ENCODE measurements around the gene CALHM5. TPM values are rescaled to one million over a fixed set of nuclear protein-coding genes. Genes with fewer than 3 reads are reported as not detected.
"Not testable (repeated sequence)": the region's sequence is repeated elsewhere in the genome, so short reads cannot be mapped to it uniquely, and the experiment has no call there.

The CALHM5 gene
- total and polyA plus RNA-seq, 2 of the 4 experiments (the other 2 are of a cell fraction), result 3.3 to 10.8 TPM

- H3K27me3 ChIP-seq (ENCODE audit: control insufficient read depth, insufficient read depth, low read length); H3K18ac ChIP-seq (ENCODE audit: low read depth, low read length); H3K4me2 ChIP-seq (ENCODE audit: low read depth, low read length); POLR2A ChIA-PET (ENCODE audit: unreplicated experiment); H3K27ac ChIP-seq (ENCODE audit: insufficient read depth, low read length); H3K4me3 ChIP-seq (ENCODE audit: insufficient read depth, low read depth, low read length); H2BK15ac ChIP-seq (ENCODE audit: low read depth, low read length); H3K56ac ChIP-seq (ENCODE audit: extremely low read depth, insufficient read depth, low read length); H2BK120ac ChIP-seq (ENCODE audit: low read depth, low read length); H2AK5ac ChIP-seq (ENCODE audit: low read depth, low read length); in situ Hi-C loops (cut with MboI; ENCODE audit: low sequenced_read_pairs); H3K36me3 ChIP-seq (ENCODE audit: control insufficient read depth, insufficient read depth, low read length); intact Hi-C loops (cut with micrococcal nuclease); ATAC-seq (ENCODE audit: low read depth); H4K20me1 ChIP-seq (ENCODE audit: insufficient read depth, low read length); H2AK9ac ChIP-seq (replicated peaks; ENCODE audit: low read depth, low read length, poor library complexity); H3K4ac ChIP-seq (ENCODE audit: low read depth, low read length); H3K4me1 ChIP-seq (ENCODE audit: control insufficient read depth, insufficient read depth, low read length); dilution Hi-C loops (cut with HindIII; ENCODE audit: low sequenced_read_pairs, unreplicated experiment); H3K9ac ChIP-seq (ENCODE audit: low read depth, low read length); H3K23ac ChIP-seq (ENCODE audit: low read depth, low read length); H2BK20ac ChIP-seq (ENCODE audit: low read depth, low read length); DNase-seq; H4K5ac ChIP-seq (ENCODE audit: low read depth, low read length); H2BK5ac ChIP-seq (ENCODE audit: low read depth, low read length, poor library complexity, severe bottlenecking); H3K9me3 ChIP-seq (ENCODE audit: control insufficient read depth, insufficient read depth, low read length); H3K14ac ChIP-seq (replicated peaks; ENCODE audit: low read depth, low read length); H4K8ac ChIP-seq (ENCODE audit: low read depth in 2 of 2, low read length in 2 of 2); BruUV-seq (replicated peaks); H3K79me1 ChIP-seq (ENCODE audit: low read depth in 1 of 2, low read length in 2 of 2); H3K9me1 ChIP-seq (ENCODE audit: insufficient read depth, low read length); H2AFZ ChIP-seq (replicated peaks; ENCODE audit: low read length, poor library complexity); H4K91ac ChIP-seq (ENCODE audit: insufficient read depth, low read depth, low read length): not testable (repeated sequence)
- CTCF ChIA-PET, result interaction anchor here (0.6 kb wide), 1 partner anchor 81 kb away, joined by 6 read pairs; no protein-coding TSS in a partner anchor
- no CpG with 5 or more reads among the region's 1 CpG for WGBS, 2 experiments (ENCODE audit: extremely low coverage in 2 of 2, insufficient read length in 1 of 2)
Observed at GRCh38 chr6:116495161-116495560, 16.3 kb upstream of the CALHM5 start.
